Muscle layer of colon (tissue), 2 donors: ENCODE measurements around the gene WWOX.

Experiments
- H3K27ac ChIP-seq: one replicate; pipeline ENCODE4 v1.7.0; 2013; ENCODE audit warnings: low read depth, mild to moderate bottlenecking, low read length, moderate library complexity
- H3K27me3 ChIP-seq, 2 donors: one replicate each; pipeline ENCODE4 v1.7.0; 2013; ENCODE audit warnings: low read length in 2 of 2, mild to moderate bottlenecking in 2 of 2; ENCODE audit not compliant: insufficient read depth in 2 of 2, control insufficient read depth in 1 of 2
- H3K36me3 ChIP-seq: one replicate; pipeline ENCODE4 v1.7.0; 2013; ENCODE audit warnings: mild to moderate bottlenecking, low read length; ENCODE audit not compliant: insufficient read depth
- H3K4me1 ChIP-seq: one replicate; pipeline ENCODE4 v1.7.0; 2013; ENCODE audit warnings: mild to moderate bottlenecking, low read length; ENCODE audit not compliant: insufficient read depth
- H3K4me3 ChIP-seq, 2 donors: one replicate each; pipeline ENCODE4 v1.7.0; 2013; ENCODE audit warnings: low read length in 2 of 2, low read depth in 1 of 2, mild to moderate bottlenecking in 1 of 2, moderate library complexity in 1 of 2
- H3K9ac ChIP-seq: one replicate; pipeline ENCODE4 v1.7.0; 2013; ENCODE audit warnings: low read length
- H3K9me3 ChIP-seq: one replicate; pipeline ENCODE4 v1.7.0; 2013; ENCODE audit warnings: mild to moderate bottlenecking, low read length
- donor health status: abdominal sarcoma.
- donor health status: Adenocarcinoma of cecum.

The WWOX gene

GRCh38 chr16:78311831-78312230 is 212.4 kb downstream of the WWOX start:
- H3K9ac ChIP-seq, result no peak overlapping the region
- H3K27me3 ChIP-seq, result no peaks in the 10 kb centered on the region
- no peak overlapping the region for H3K27ac ChIP-seq
- H3K9me3 ChIP-seq, result no peaks in the 10 kb centered on the region
- H3K4me3 ChIP-seq, result no peak overlapping the region
- no peaks in the 10 kb centered on the region for H3K36me3 ChIP-seq
- H3K4me1 ChIP-seq, result peaks cover 16% of the 10 kb centered on the region

- Histone ChIP-seq H3K36me3 (no peaks in the 10 kb centered on the region), H3K27me3 (no peaks in the 10 kb centered on the region), H3K9me3 (no peaks in the 10 kb centered on the region), H3K27ac (no peak overlapping the region), H3K4me3 (no peak overlapping the region), H3K9ac (no peak overlapping the region), H3K4me1 (no peaks in the 10 kb centered on the region)
Observed at GRCh38 chr16:78317564-78318240, 218.2 kb downstream of the WWOX start.

GRCh38 chr16:78321620-78322360 is 222.3 kb downstream of the WWOX start:
- H3K27me3 ChIP-seq, result no peaks in the 10 kb centered on the region
- H3K9ac ChIP-seq, result no peak overlapping the region
- H3K36me3 ChIP-seq, result no peaks in the 10 kb centered on the region
- no peak overlapping the region for H3K4me3 ChIP-seq
- no peak overlapping the region for H3K27ac ChIP-seq
- H3K9me3 ChIP-seq, result no peaks in the 10 kb centered on the region
- no peaks in the 10 kb centered on the region for H3K4me1 ChIP-seq

- Histone ChIP-seq H3K4me3 (no peak overlapping the region), H3K9ac (no peak overlapping the region), H3K36me3 (no peaks in the 10 kb centered on the region), H3K9me3 (no peaks in the 10 kb centered on the region), H3K27ac (no peak overlapping the region), H3K4me1 (no peaks in the 10 kb centered on the region), H3K27me3 (no peaks in the 10 kb centered on the region)
Observed at GRCh38 chr16:78323315-78323714, 223.9 kb downstream of the WWOX start.

- no peak overlapping the region for H3K27ac ChIP-seq
- H3K4me1 ChIP-seq, result no peaks in the 10 kb centered on the region
- H3K9me3 ChIP-seq, result no peaks in the 10 kb centered on the region
- H3K9ac ChIP-seq, result no peak overlapping the region
- H3K4me3 ChIP-seq, result no peak overlapping the region
- H3K36me3 ChIP-seq, result no peaks in the 10 kb centered on the region
- no peaks in the 10 kb centered on the region for H3K27me3 ChIP-seq
Observed at GRCh38 chr16:78324649-78325285, 225.3 kb downstream of the WWOX start.

- H3K4me1 ChIP-seq, result no peaks in the 10 kb centered on the region
- no peaks in the 10 kb centered on the region for H3K9me3 ChIP-seq
- no peak overlapping the region for H3K4me3 ChIP-seq
Observed at GRCh38 chr16:78325468-78326352, 226.3 kb downstream of the WWOX start.

GRCh38 chr16:78326731-78327130 is 227.3 kb downstream of the WWOX start:
- H3K27ac ChIP-seq, result no peak overlapping the region
- no peak overlapping the region for H3K9ac ChIP-seq
- H3K27me3 ChIP-seq, result no peaks in the 10 kb centered on the region
- H3K36me3 ChIP-seq, result no peaks in the 10 kb centered on the region
- H3K9me3 ChIP-seq, result no peaks in the 10 kb centered on the region
- H3K4me1 ChIP-seq, result no peaks in the 10 kb centered on the region
- H3K4me3 ChIP-seq, result no peak overlapping the region

More at GRCh38 chr16:78325468-78326352, 226.3 kb downstream of the WWOX start:
- Histone ChIP-seq H3K9ac (no peak overlapping the region), H3K36me3 (no peaks in the 10 kb centered on the region), H3K27me3 (no peaks in the 10 kb centered on the region), H3K27ac (no peak overlapping the region)

- no peaks in the 10 kb centered on the region for H3K36me3 ChIP-seq
- no peak overlapping the region for H3K27ac ChIP-seq
- no peak overlapping the region for H3K9ac ChIP-seq
- H3K4me1 ChIP-seq, result no peaks in the 10 kb centered on the region
- H3K4me3 ChIP-seq, result no peak overlapping the region
- no peaks in the 10 kb centered on the region for H3K9me3 ChIP-seq
- H3K27me3 ChIP-seq, result no peaks in the 10 kb centered on the region
Observed at GRCh38 chr16:78331731-78332130, 232.3 kb downstream of the WWOX start.

- H3K27me3 ChIP-seq, result no peaks in the 10 kb centered on the region
- H3K4me1 ChIP-seq, result no peaks in the 10 kb centered on the region
- no peak overlapping the region for H3K9ac ChIP-seq
- H3K9me3 ChIP-seq, result no peaks in the 10 kb centered on the region
- H3K27ac ChIP-seq, result no peak overlapping the region
- H3K4me3 ChIP-seq, result no peak overlapping the region
- no peaks in the 10 kb centered on the region for H3K36me3 ChIP-seq
Observed at GRCh38 chr16:78333808-78334207, 234.4 kb downstream of the WWOX start.

- Histone ChIP-seq H3K27ac (no peak overlapping the region), H3K9me3 (no peaks in the 10 kb centered on the region), H3K4me3 (no peak overlapping the region), H3K4me1 (no peaks in the 10 kb centered on the region), H3K36me3 (no peaks in the 10 kb centered on the region), H3K9ac (no peak overlapping the region), H3K27me3 (no peaks in the 10 kb centered on the region)
Observed at GRCh38 chr16:78340590-78340989, 241.1 kb downstream of the WWOX start.

GRCh38 chr16:78348068-78348467 is 248.6 kb downstream of the WWOX start:
- no peak overlapping the region for H3K4me3 ChIP-seq
- no peaks in the 10 kb centered on the region for H3K36me3 ChIP-seq
- H3K9ac ChIP-seq, result no peak overlapping the region
- H3K27ac ChIP-seq, result no peak overlapping the region
- H3K27me3 ChIP-seq, result no peaks in the 10 kb centered on the region
- H3K9me3 ChIP-seq, result no peaks in the 10 kb centered on the region
- H3K4me1 ChIP-seq, result no peaks in the 10 kb centered on the region
